Ectodermal cell (in vitro differentiated cells): ENCODE measurements around the gene NUCKS1.

ENCODE experiments used
- H3K27ac ChIP-seq: 2 replicates; pipeline ENCODE4 v1.7.0; 2013; ENCODE audit warnings: mild to moderate bottlenecking, low read depth, low read length; ENCODE audit not compliant: insufficient read depth, poor library complexity, severe bottlenecking
- H3K27me3 ChIP-seq: 2 replicates; pipeline ENCODE4 v1.7.0; 2013; ENCODE audit warnings: mild to moderate bottlenecking, low read length; ENCODE audit not compliant: insufficient read depth, control insufficient read depth, poor library complexity, severe bottlenecking
- H3K36me3 ChIP-seq: one replicate; pipeline ENCODE4 v1.7.0; 2013; ENCODE audit warnings: low read length; ENCODE audit not compliant: control insufficient read depth, insufficient read depth
- H3K4me1 ChIP-seq: one replicate; pipeline ENCODE4 v1.7.0; 2013; ENCODE audit warnings: low read length; ENCODE audit not compliant: control insufficient read depth, insufficient read depth
- H3K4me3 ChIP-seq: 2 replicates; pipeline ENCODE4 v1.7.0; 2013; ENCODE audit warnings: low read depth, low read length, control low read depth; ENCODE audit not compliant: insufficient read depth
- H3K9me3 ChIP-seq: 2 replicates; pipeline ENCODE4 v1.7.0; 2013; ENCODE audit warnings: mild to moderate bottlenecking, low read length, moderate library complexity; ENCODE audit not compliant: control insufficient read depth
- WGBS, 2 experiments: methylation state at CpG; one replicate each; pipeline ENCODE4 v1.1.7; 2013; ENCODE audit warnings: missing lambda C conversion rate in 2 of 2; 5-methylcytosine and 5-hydroxymethylcytosine counted together

NUCKS1 gene

GRCh38 chr1:205785446-205785845, 35.5 kb upstream of the NUCKS1 start:
- 94 to 97% methylated on average over 8 to 9 of the region's 9 CpGs for WGBS, 2 experiments
- H3K27me3 ChIP-seq, result no peaks in the 10 kb centered on the region
- no peak overlapping the region for H3K4me3 ChIP-seq
- H3K4me1 ChIP-seq, result no peaks in the 10 kb centered on the region
- H3K36me3 ChIP-seq, result no peaks in the 10 kb centered on the region
- no peaks in the 10 kb centered on the region for H3K9me3 ChIP-seq
- H3K27ac ChIP-seq, result no peak overlapping the region

- Histone ChIP-seq H3K36me3 (no peaks in the 10 kb centered on the region), H3K27me3 (no peaks in the 10 kb centered on the region), H3K27ac (no peak overlapping the region), H3K9me3 (no peaks in the 10 kb centered on the region), H3K4me3 (no peak overlapping the region), H3K4me1 (no peaks in the 10 kb centered on the region)
- WGBS, 2 experiments, result 95 to 98% methylated on average over 4 of the region's 4 CpGs
Observed at GRCh38 chr1:205783904-205784303, 33.9 kb upstream of the NUCKS1 start.

GRCh38 chr1:205783433-205783795, 33.4 kb upstream of the NUCKS1 start:
- H3K36me3 ChIP-seq, result no peaks in the 10 kb centered on the region
- no peaks in the 10 kb centered on the region for H3K4me1 ChIP-seq
- no peaks in the 10 kb centered on the region for H3K27me3 ChIP-seq
- H3K27ac ChIP-seq, result no peak overlapping the region
- H3K9me3 ChIP-seq, result no peaks in the 10 kb centered on the region
- H3K4me3 ChIP-seq, result no peak overlapping the region

GRCh38 chr1:205782627-205783432, 32.8 kb upstream of the NUCKS1 start:
- no peaks in the 10 kb centered on the region for H3K27me3 ChIP-seq
- no peaks in the 10 kb centered on the region for H3K4me1 ChIP-seq
- 90 to 92% methylated on average over 4 of the region's 4 CpGs for WGBS, 2 experiments
- no peaks in the 10 kb centered on the region for H3K36me3 ChIP-seq
- no peak overlapping the region for H3K27ac ChIP-seq
- no peak overlapping the region for H3K4me3 ChIP-seq
- no peaks in the 10 kb centered on the region for H3K9me3 ChIP-seq

- Histone ChIP-seq H3K36me3 (no peaks in the 10 kb centered on the region), H3K4me3 (no peak overlapping the region), H3K9me3 (no peaks in the 10 kb centered on the region), H3K27me3 (peaks cover 10% of the 10 kb centered on the region), H3K27ac (no peak overlapping the region), H3K4me1 (no peaks in the 10 kb centered on the region)
- 90 to 92% methylated on average over 5 of the region's 5 CpGs for WGBS, 2 experiments
Observed at GRCh38 chr1:205780335-205780734, 30.4 kb upstream of the NUCKS1 start.

GRCh38 chr1:205777994-205778393, 28.0 kb upstream of the NUCKS1 start:
- Histone ChIP-seq H3K27me3 (peaks cover 34% of the 10 kb centered on the region), H3K36me3 (no peaks in the 10 kb centered on the region), H3K4me3 (no peak overlapping the region), H3K4me1 (peaks cover 7% of the 10 kb centered on the region), H3K27ac (no peak overlapping the region), H3K9me3 (no peaks in the 10 kb centered on the region)
- 95 to 96% methylated on average over 2 of the region's 2 CpGs for WGBS, 2 experiments

GRCh38 chr1:205775717-205776056, 25.7 kb upstream of the NUCKS1 start:
- H3K4me3 ChIP-seq, result peak overlapping the region; percentile 78
- H3K4me1 ChIP-seq, result peaks cover 7% of the 10 kb centered on the region
- no peaks in the 10 kb centered on the region for H3K9me3 ChIP-seq
- H3K36me3 ChIP-seq, result no peaks in the 10 kb centered on the region
- no peak overlapping the region for H3K27ac ChIP-seq
- H3K27me3 ChIP-seq, result peaks cover 37% of the 10 kb centered on the region

- H3K4me3 ChIP-seq, result peak within 1 kb of the TSS; percentile 78
- 0 to 1% methylated on average over 37 to 40 of the region's 40 CpGs for WGBS, 2 experiments
- H3K27ac ChIP-seq, result no peak within 1 kb of the TSS
- no peaks in the 10 kb centered on the region for H3K36me3 ChIP-seq
- H3K4me1 ChIP-seq, result peaks cover 7% of the 10 kb centered on the region
- H3K27me3 ChIP-seq, result peaks cover 37% of the 10 kb centered on the region
- H3K9me3 ChIP-seq, result no peaks in the 10 kb centered on the region
Observed at GRCh38 chr1:205775015-205775716, 25.2 kb upstream of the NUCKS1 start, which contains the start of gene RAB29. RAB29 (minus strand) TSS chr1:205775482; CDS start chr1:205774956, 526 bp downstream.

GRCh38 chr1:205774198-205775014, 24.4 kb upstream of the NUCKS1 start:
- Histone ChIP-seq H3K27me3 (peaks cover 37% of the 10 kb centered on the region), H3K4me1 (peaks cover 7% of the 10 kb centered on the region), H3K36me3 (no peaks in the 10 kb centered on the region), H3K4me3 (peak overlapping the region; percentile 78), H3K27ac (no peak overlapping the region), H3K9me3 (no peaks in the 10 kb centered on the region)
- 7 to 8% methylated on average over 35 to 36 of the region's 36 CpGs for WGBS, 2 experiments

GRCh38 chr1:205772607-205773032, 22.6 kb upstream of the NUCKS1 start:
- no peak overlapping the region for H3K4me3 ChIP-seq
- H3K27ac ChIP-seq, result no peak overlapping the region
- H3K36me3 ChIP-seq, result no peaks in the 10 kb centered on the region
- WGBS, 2 experiments, result 95 to 100% methylated on average over 2 of the region's 2 CpGs
- no peaks in the 10 kb centered on the region for H3K9me3 ChIP-seq
- H3K27me3 ChIP-seq, result peaks cover 37% of the 10 kb centered on the region
- peaks cover 7% of the 10 kb centered on the region for H3K4me1 ChIP-seq
